Measurements from ENCODE around the gene RFK. TPM values are rescaled to one million over a fixed set of nuclear protein-coding genes. Genes with fewer than 3 reads are reported as not detected.

Gene RFK
- total RNA-seq, 1 experiment from 2014 or later = 35.0 TPM

GRCh38 chr9:76336027-76336426 lies 58.2 kb downstream of the RFK start:
- Histone ChIP-seq H3K4me1 (ENCODE audit: control insufficient read depth in 1 of 2, insufficient read depth in 2 of 2, low read length in 2 of 2) (no peaks in the 10 kb centered on the region), H3K9ac (ENCODE audit: low read length) (no peak overlapping the region), H4K20me1 (ENCODE audit: insufficient read depth) (no peaks in the 10 kb centered on the region), H3K27me3 (ENCODE audit: insufficient read depth, low read length) (no peaks in the 10 kb centered on the region), H2AFZ (ENCODE audit: low read depth, low read length, poor library complexity, severe bottlenecking) (no peak overlapping the region), H3K79me2 (ENCODE audit: insufficient read depth, low read length) (no peaks in the 10 kb centered on the region), H3K9me2 (ENCODE audit: insufficient read depth) (no peaks in the 10 kb centered on the region), H3K9me3 (ENCODE audit: control insufficient read depth in 1 of 2, insufficient read depth in 1 of 2, low read depth in 1 of 2, low read length in 2 of 2) (no peaks in the 10 kb centered on the region), H3K27ac (ENCODE audit: low read depth, low read length) (no peak overlapping the region), H3K4me2 (ENCODE audit: low read length) (no peak overlapping the region), H3K4me3 (replicated peaks in 1 of 2; ENCODE audit: low read depth in 1 of 2, low read length in 2 of 2) (no peak overlapping the region), H3K36me3 (ENCODE audit: control insufficient read depth in 1 of 2, insufficient read depth in 2 of 2, low read length in 2 of 2) (no peaks in the 10 kb centered on the region)
- TF ChIP-seq EZH2 (IDR thresholded peaks at IDR 0.05) = no peak
- TF ChIP-seq JUND (IDR thresholded peaks at IDR 0.05) = no peak
- no peak for TF ChIP-seq EGR1 (IDR thresholded peaks at IDR 0.05; ENCODE audit: low read depth)
- no peak for TF ChIP-seq POLR2A (IDR thresholded peaks at IDR 0.05; ENCODE audit: borderline replicate concordance, extremely low read depth, insufficient read depth, insufficient read length)
- TF ChIP-seq SRF (IDR thresholded peaks at IDR 0.05; ENCODE audit: low read depth) = no peak
- no peak for TF ChIP-seq YY1 (IDR thresholded peaks at IDR 0.05; ENCODE audit: extremely low read depth, insufficient replicate concordance, low read depth, low read length)
- ChIA-PET CTCF (no interaction called here), POLR2A (no interaction called here), RAD21 (ENCODE audit: low non-redundant PET in 1 of 2, low total read pairs in 2 of 2, uncharacterized antibody in 2 of 2, unreplicated experiment in 2 of 2) (no interaction called here)
- intact Hi-C loops (cut with micrococcal nuclease) = no loop called here
- no peak for DNase-seq (ENCODE audit: low read depth, low spot score)
- ATAC-seq = no peak
- BruUV-seq (replicated peaks) = no TSS peak

Other genes starting within 250 kb of the RFK start
- gene GCNT1, start 64.8 kb upstream of the RFK start, total RNA-seq (2021; ENCODE audit: unreplicated experiment) = 5.8 TPM

All from HCT116 (cell line).